Right atrium auricular region (tissue), 2 donors: ENCODE results near the gene DDX1. TPM values are rescaled to one million over a fixed set of nuclear protein-coding genes. Genes with fewer than 3 reads are reported as not detected.

Experiments
- DNase-seq: peaks from one replicate; pipeline ENCODE4 v3.0.0-alpha.2; 2019; ENCODE audit warnings: low spot score
- H3K27ac ChIP-seq, 2 donors: fragments of 200-600 bp; sonication (generic); 1 replicate in 1 of 2; 2 replicates in 1 of 2; pipeline ENCODE4 v1.5.1; 2016 to 2019
- H3K27me3 ChIP-seq, 2 donors: fragments of 200-600 bp; sonication (generic); one replicate each; pipeline versions ENCODE4 v1.5.1 to v1.6.0; 2017 to 2019
- H3K36me3 ChIP-seq: fragments of 200-600 bp; sonication (generic); one replicate; pipeline ENCODE4 v1.5.1; 2016
- H3K4me1 ChIP-seq, 2 donors: fragments of 200-600 bp; sonication (generic); one replicate each; pipeline versions ENCODE4 v1.5.1 to v1.6.0; 2017 to 2019
- H3K4me3 ChIP-seq, 2 donors: fragments of 200-600 bp; sonication (generic); 1 replicate in 1 of 2; 2 replicates in 1 of 2; pipeline ENCODE4 v1.5.1; 2017 to 2019; ENCODE audit warnings: mild to moderate bottlenecking in 1 of 2, moderate library complexity in 1 of 2
- H3K9me3 ChIP-seq, 2 donors: fragments of 200-600 bp; sonication (generic); one replicate each; pipeline ENCODE4 v1.5.1; 2019
- total RNA-seq, 2 donors: library from RNA; depleted of rRNA; stranded (reverse); fragments of >200 nt; gene quantifications; one replicate each; pipeline ENCODE4 v1.1.0, GENCODE V29; 2016
- TF ChIP-seq, protein P1 (sequence below), 2 donors: fragments of 200-600 bp; sonication (generic); IDR thresholded peaks; one replicate each; pipeline ENCODE4 v1.5.1; 2019; ENCODE audit warnings: antibody characterized with exemption in 2 of 2

Gene DDX1
- total RNA-seq, 2 donors from 2014 or later, result 60.1 to 75.9 TPM

DNA sequence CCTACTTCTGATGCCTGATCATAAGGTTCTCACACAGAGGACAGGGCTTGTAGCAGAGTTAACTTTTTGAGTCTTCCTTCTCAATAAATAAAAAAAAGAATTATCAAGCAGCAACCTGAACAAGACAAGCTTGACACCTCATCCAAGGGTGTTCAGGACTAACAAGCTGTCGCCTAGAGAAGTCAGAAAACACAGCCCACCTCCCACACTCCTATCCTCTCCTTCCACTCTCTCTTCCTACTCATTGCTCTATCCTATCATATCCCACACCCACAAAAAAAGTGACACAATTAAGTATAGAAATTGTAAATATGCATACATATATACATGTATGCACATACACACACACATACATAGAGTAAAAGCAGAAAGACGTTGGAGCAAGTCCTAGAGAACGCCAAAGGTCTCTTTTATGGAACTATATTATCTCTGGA is 35.9 kb upstream of the DDX1 start:
- DNase-seq, result no peak
- no peaks in the 10 kb centered on the region for H3K9me3 ChIP-seq
- no peak overlapping the region for H3K4me3 ChIP-seq
- H3K36me3 ChIP-seq, result peaks cover 6% of the 10 kb centered on the region
- H3K4me1 ChIP-seq, result peaks cover 0 to 26% of the 10 kb centered on the region in 2 donors
- TF ChIP-seq, protein P1, sequence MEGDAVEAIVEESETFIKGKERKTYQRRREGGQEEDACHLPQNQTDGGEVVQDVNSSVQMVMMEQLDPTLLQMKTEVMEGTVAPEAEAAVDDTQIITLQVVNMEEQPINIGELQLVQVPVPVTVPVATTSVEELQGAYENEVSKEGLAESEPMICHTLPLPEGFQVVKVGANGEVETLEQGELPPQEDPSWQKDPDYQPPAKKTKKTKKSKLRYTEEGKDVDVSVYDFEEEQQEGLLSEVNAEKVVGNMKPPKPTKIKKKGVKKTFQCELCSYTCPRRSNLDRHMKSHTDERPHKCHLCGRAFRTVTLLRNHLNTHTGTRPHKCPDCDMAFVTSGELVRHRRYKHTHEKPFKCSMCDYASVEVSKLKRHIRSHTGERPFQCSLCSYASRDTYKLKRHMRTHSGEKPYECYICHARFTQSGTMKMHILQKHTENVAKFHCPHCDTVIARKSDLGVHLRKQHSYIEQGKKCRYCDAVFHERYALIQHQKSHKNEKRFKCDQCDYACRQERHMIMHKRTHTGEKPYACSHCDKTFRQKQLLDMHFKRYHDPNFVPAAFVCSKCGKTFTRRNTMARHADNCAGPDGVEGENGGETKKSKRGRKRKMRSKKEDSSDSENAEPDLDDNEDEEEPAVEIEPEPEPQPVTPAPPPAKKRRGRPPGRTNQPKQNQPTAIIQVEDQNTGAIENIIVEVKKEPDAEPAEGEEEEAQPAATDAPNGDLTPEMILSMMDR (IDR thresholded peaks at IDR 0.05), result no peak
- no peak overlapping the region for H3K27ac ChIP-seq
- H3K27me3 ChIP-seq, result no peaks in the 10 kb centered on the region

DNA sequence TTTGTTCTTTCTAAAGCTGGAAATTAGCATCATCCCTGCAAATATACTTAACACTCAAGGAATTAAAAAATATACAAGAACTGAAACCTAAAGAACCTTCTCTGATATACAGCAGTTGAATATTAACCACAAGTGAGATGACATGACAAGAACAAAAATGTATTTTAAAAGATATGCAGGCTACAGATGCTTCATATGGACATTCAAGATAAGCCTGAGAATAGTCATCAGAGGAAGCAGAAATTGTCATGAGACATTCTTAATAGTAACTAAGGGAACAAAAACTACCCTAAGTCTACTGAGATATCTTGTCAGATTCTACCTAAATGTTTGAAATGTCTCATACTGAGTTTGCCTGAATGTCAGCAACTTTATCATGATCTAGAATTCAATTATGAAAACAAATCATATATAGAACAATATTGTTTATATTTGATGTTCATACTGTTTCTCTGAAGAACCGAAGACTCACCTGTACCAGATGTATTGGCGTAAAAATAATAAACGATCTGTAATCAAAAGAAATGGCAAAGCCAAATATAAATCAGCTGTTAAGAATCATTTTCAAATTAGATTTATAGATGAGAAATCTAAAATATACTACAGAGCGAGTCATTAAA is 35.2 kb upstream of the DDX1 start:
- H3K9me3 ChIP-seq, result no peaks in the 10 kb centered on the region
- TF ChIP-seq, protein P1 (IDR thresholded peaks at IDR 0.05), result no peak

DNA sequence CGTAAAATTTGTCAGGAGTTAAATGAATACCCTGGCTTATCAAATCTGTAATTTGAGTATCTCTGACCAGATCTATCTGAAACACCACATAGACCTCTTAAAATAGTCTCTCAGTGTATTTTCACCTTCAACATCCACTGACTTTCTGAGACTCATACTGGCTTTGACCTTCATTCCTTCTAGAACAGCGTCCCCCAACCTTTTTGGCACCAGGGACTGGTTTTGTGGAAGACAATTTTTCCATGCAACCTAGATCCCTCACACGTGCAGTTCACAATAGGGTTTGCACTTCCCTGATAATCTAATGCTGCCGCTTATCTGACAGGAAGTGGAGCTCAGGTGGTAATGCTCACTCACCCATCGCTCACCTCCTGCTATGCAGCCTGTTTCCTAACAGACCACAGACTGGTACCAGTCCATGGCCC is 33.8 kb upstream of the DDX1 start:
- DNase-seq, result no peak
- TF ChIP-seq, protein P1 (IDR thresholded peaks at IDR 0.05), result no peak
- H3K4me1 ChIP-seq, result peaks cover 0 to 26% of the 10 kb centered on the region in 2 donors
- no peaks in the 10 kb centered on the region for H3K27me3 ChIP-seq
- no peak overlapping the region for H3K27ac ChIP-seq
- peaks cover 6% of the 10 kb centered on the region for H3K36me3 ChIP-seq
- H3K9me3 ChIP-seq, result no peaks in the 10 kb centered on the region
- H3K4me3 ChIP-seq, result no peak overlapping the region

More for the DNA sequence above, 35.2 kb upstream of the DDX1 start:
- Histone ChIP-seq H3K4me3 (no peak overlapping the region), H3K36me3 (peaks cover 6% of the 10 kb centered on the region), H3K27ac (no peak overlapping the region), H3K4me1 (peaks cover 0 to 26% of the 10 kb centered on the region in 2 donors), H3K27me3 (no peaks in the 10 kb centered on the region)
- no peak for DNase-seq

DNA sequence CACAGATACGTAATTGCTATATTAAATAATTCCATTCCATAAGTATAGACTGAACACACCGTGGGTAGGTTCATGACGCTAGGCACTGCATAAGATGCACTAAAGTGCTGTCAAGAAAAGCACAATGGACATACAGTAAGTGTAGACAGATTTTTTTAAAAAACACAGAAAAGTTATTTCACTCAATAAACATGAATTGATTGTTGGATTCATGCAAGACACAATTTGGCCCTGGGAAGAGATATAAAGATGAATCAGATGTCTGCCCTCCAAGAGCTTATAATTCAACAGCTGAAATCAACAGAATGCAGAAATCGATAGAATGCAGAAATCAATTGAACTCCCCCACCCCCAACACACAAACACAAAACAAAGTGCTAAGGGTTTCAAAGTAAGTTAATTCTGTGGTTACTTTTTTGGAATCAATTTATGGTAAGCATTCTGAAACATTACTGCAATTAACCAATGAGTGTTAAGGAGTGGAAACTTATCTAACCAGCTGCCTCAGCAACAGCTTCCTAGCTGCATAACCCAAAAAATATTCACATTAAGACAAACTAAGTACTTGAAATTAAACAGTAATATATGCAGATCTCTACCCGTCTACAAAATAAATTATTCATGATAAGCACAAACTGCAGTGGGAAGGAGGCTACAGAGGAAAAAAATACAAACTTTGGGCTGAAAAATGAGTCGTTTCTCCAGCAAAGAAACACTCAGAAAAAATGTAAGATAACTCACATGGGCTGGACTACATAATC is 32.1 kb upstream of the DDX1 start:
- Histone ChIP-seq H3K4me3 (peak overlapping the region; percentile 92 to 93), H3K27me3 (no peaks in the 10 kb centered on the region), H3K27ac (no peak overlapping the region), H3K9me3 (no peaks in the 10 kb centered on the region), H3K4me1 (peaks cover 0 to 26% of the 10 kb centered on the region in 2 donors), H3K36me3 (peaks cover 6% of the 10 kb centered on the region)
- TF ChIP-seq, protein P1 (IDR thresholded peaks at IDR 0.05), result no peak
- DNase-seq, result no peak

DNA sequence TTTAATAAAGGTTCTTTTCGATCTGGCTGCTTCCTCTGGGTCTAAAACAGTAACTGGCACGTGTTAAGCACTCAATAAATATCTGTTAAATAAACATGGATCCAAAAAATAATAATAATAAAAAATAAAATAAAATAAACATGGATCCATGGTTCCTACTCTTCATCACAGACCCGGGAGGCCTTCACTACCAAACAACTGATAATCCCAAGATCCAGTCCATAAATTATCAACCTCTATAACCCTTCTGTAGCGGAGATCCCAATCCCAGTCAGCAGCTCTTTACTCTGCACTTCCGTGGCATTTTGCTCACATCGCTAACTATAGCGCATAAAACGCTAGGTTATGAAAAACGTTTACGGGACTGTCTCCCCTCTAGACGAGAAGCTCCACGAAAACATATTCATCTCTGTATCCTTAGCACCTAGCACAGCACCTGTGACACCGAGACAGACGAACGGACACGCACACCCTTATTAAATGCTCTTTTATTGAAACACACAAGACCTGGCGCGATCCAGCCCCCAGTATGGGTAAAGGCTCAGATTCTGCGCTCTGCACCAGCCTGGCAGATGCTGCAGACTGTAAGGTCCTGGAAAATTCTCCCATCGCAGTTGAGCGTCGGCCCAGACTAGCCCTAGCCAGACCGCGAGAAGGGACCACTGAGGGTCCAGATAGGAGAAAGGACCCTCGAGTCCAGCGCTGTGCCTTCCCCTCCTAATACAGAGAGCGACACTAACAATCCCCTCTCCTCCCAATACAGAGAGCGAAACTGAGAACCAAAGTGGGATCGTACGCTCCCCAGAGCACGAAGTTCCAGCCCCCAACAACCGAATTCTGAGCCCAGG is 31.3 kb upstream of the DDX1 start:
- Histone ChIP-seq H3K4me1 (peaks cover 0 to 26% of the 10 kb centered on the region in 2 donors), H3K27ac (peak overlapping the region; percentile 77 to 88), H3K9me3 (no peaks in the 10 kb centered on the region), H3K4me3 (peak overlapping the region; percentile 92 to 93), H3K27me3 (no peaks in the 10 kb centered on the region), H3K36me3 (peaks cover 3% of the 10 kb centered on the region)
- TF ChIP-seq, protein P1 (IDR thresholded peaks at IDR 0.05), result no peak
- DNase-seq, result no peak
